Fibroblast of gingiva (primary cell): Measurements from ENCODE around the gene CRYAA.
"Not testable (repeated sequence)": the region's sequence is repeated elsewhere in the genome, so short reads cannot be mapped to it uniquely, and the experiment has no call there.

Experiments used
- DNase-seq: peaks from one replicate; pipeline ENCODE4 v3.0.0-alpha.2; 2011; ENCODE audit warnings: low read depth

CRYAA gene

GRCh38 chr21:43168708-43169107, at the start of gene CRYAA:
Gene CRYAA, plus strand, starts transcription at chr21:43169008. Its CDS starts 92 bp downstream, at chr21:43169100.
- DNase-seq = not testable (repeated sequence)

- DNase-seq = not testable (repeated sequence)
Measured at GRCh38 chr21:43130094-43130493, 38.7 kb upstream of the CRYAA start.

GRCh38 chr21:43134520-43134919, 34.3 kb upstream of the CRYAA start:
- not testable (repeated sequence) for DNase-seq

- not testable (repeated sequence) for DNase-seq
Measured at GRCh38 chr21:43138944-43139343, 29.9 kb upstream of the CRYAA start.

GRCh38 chr21:43141407-43141806, 27.4 kb upstream of the CRYAA start:
- not testable (repeated sequence) for DNase-seq

GRCh38 chr21:43146637-43147036, 22.2 kb upstream of the CRYAA start:
- DNase-seq = not testable (repeated sequence)

- DNase-seq = not testable (repeated sequence)
Measured at GRCh38 chr21:43147999-43148398, 20.8 kb upstream of the CRYAA start.

- DNase-seq = not testable (repeated sequence)
Measured at GRCh38 chr21:43149344-43149743, 19.5 kb upstream of the CRYAA start.

GRCh38 chr21:43153601-43154000, 15.2 kb upstream of the CRYAA start:
- DNase-seq = not testable (repeated sequence)

GRCh38 chr21:43159279-43160175, 9.3 kb upstream of the CRYAA start:
- not testable (repeated sequence) for DNase-seq

- DNase-seq = not testable (repeated sequence)
Measured at GRCh38 chr21:43161826-43162707, 6.7 kb upstream of the CRYAA start.

- DNase-seq = not testable (repeated sequence)
Measured at GRCh38 chr21:43162708-43163205, 6.1 kb upstream of the CRYAA start.

- not testable (repeated sequence) for DNase-seq
Measured at GRCh38 chr21:43164823-43165222, 4.0 kb upstream of the CRYAA start.

- not testable (repeated sequence) for DNase-seq
Measured at GRCh38 chr21:43165734-43166133, 3.1 kb upstream of the CRYAA start.

GRCh38 chr21:43169230-43169886, 550 bp downstream of the CRYAA start:
- not testable (repeated sequence) for DNase-seq

GRCh38 chr21:43169891-43170290, 1.1 kb downstream of the CRYAA start:
- not testable (repeated sequence) for DNase-seq

- DNase-seq = not testable (repeated sequence)
Measured at GRCh38 chr21:43172812-43173211, 4.0 kb downstream of the CRYAA start.

GRCh38 chr21:43173438-43173837, 4.6 kb downstream of the CRYAA start:
- DNase-seq = not testable (repeated sequence)

- DNase-seq = not testable (repeated sequence)
Measured at GRCh38 chr21:43173930-43174329, 5.1 kb downstream of the CRYAA start.

- DNase-seq = not testable (repeated sequence)
Measured at GRCh38 chr21:43174998-43175397, 6.2 kb downstream of the CRYAA start.

GRCh38 chr21:43176621-43177020, 7.8 kb downstream of the CRYAA start:
- not testable (repeated sequence) for DNase-seq
